Common myeloid progenitor, CD34-positive (primary cell): ENCODE data around the gene ZBTB48.
"Not testable (repeated sequence)": the region's sequence is repeated elsewhere in the genome, so short reads cannot be mapped to it uniquely, and the experiment has no call there.

Source experiments
- CTCF ChIA-PET: fragments of 350-600 bp; sonication (Branson Sonifier 250); formaldehyde crosslinking; loops from one replicate; lab custom pipeline; 2021; ENCODE audit warnings: antibody characterized with exemption; lab: Charles Lee
- POLR2A ChIA-PET: fragments of 350-600 bp; sonication (Branson Sonifier 250); formaldehyde crosslinking; loops from one replicate; lab custom pipeline; 2021; ENCODE audit warnings: antibody characterized with exemption; lab: Charles Lee
- DNase-seq, 3 donors: peaks; one replicate each; pipeline versions ENCODE4 v3.0.0 to v3.0.0-alpha.2; 2013
- H3K27ac ChIP-seq, 2 experiments: 1 replicate in 1 of 2; 2 replicates in 1 of 2; pipeline ENCODE4 v1.7.0; 2013; ENCODE audit warnings: inconsistent platforms in 2 of 2, low read length in 2 of 2, mild to moderate bottlenecking in 2 of 2, low read depth in 1 of 2, moderate library complexity in 1 of 2; ENCODE audit not compliant: severe bottlenecking in 2 of 2, insufficient read depth in 1 of 2, poor library complexity in 1 of 2
- H3K27me3 ChIP-seq, 5 experiments: replicated peaks in 2 of 5; 1 replicate in 3 of 5; 2 replicates in 2 of 5; pipeline versions ENCODE4 v1.6.1 to v1.7.0; 2013; ENCODE audit warnings: low read length in 4 of 5, mild to moderate bottlenecking in 2 of 5, moderate library complexity in 2 of 5, inconsistent platforms in 1 of 5; ENCODE audit not compliant: insufficient read depth in 5 of 5, control insufficient read depth in 4 of 5
- H3K36me3 ChIP-seq, 4 experiments: 1 replicate in 2 of 4; 2 replicates in 2 of 4; pipeline versions ENCODE4 v1.6.1 to v1.7.0; 2013; ENCODE audit warnings: low read length in 3 of 4, control low read depth in 1 of 4, mild to moderate bottlenecking in 1 of 4; ENCODE audit not compliant: control insufficient read depth in 4 of 4, insufficient read depth in 4 of 4
- H3K4me1 ChIP-seq, 4 experiments: 1 replicate in 3 of 4; 2 replicates in 1 of 4; pipeline versions ENCODE4 v1.6.1 to v1.7.1; 2013; ENCODE audit warnings: low read length in 3 of 4, mild to moderate bottlenecking in 3 of 4, control low read depth in 1 of 4, inconsistent platforms in 1 of 4, moderate library complexity in 1 of 4; ENCODE audit not compliant: control insufficient read depth in 4 of 4, insufficient read depth in 4 of 4; ENCODE audit errors: control extremely low read depth in 1 of 4
- H3K4me3 ChIP-seq, 7 experiments: 1 replicate in 4 of 7; 2 replicates in 3 of 7; pipeline versions ENCODE4 v1.5.1 to v1.7.0; 2013; ENCODE audit warnings: mild to moderate bottlenecking in 7 of 7, low read length in 6 of 7, moderate library complexity in 6 of 7, inconsistent platforms in 2 of 7, low read depth in 2 of 7, control low read depth in 1 of 7; ENCODE audit not compliant: insufficient read depth in 4 of 7, control insufficient read depth in 1 of 7; ENCODE audit errors: extremely low read depth in 1 of 7
- H3K9me3 ChIP-seq, 5 experiments: 1 replicate in 4 of 5; 2 replicates in 1 of 5; pipeline versions ENCODE4 v1.6.1 to v1.7.1; 2013; ENCODE audit warnings: low read length in 4 of 5, mild to moderate bottlenecking in 2 of 5, inconsistent platforms in 1 of 5, low read depth in 1 of 5, moderate library complexity in 1 of 5; ENCODE audit not compliant: control insufficient read depth in 4 of 5, insufficient read depth in 2 of 5; ENCODE audit errors: control extremely low read depth in 1 of 5
- WGBS: methylation state at CpG from one replicate; pipeline ENCODE4 v1.1.5; 2013; ENCODE audit not compliant: insufficient coverage; 5-methylcytosine and 5-hydroxymethylcytosine counted together

Gene ZBTB48

GRCh38 chr1:6634371-6635052 is 54.7 kb downstream of the ZBTB48 start:
- POLR2A ChIA-PET, result interaction anchor here (0.6 kb wide), 2 partner anchors 23 to 50 kb away, joined by 3 to 4 read pairs; no protein-coding TSS in a partner anchor
- WGBS, result 77% methylated on average over 25 of the region's 29 CpGs

GRCh38 chr1:6635161-6635909 is 55.5 kb downstream of the ZBTB48 start:
- Histone ChIP-seq H3K27me3 (no peaks in the 10 kb centered on the region), H3K4me1 (no peaks in the 10 kb centered on the region), H3K9me3 (no peaks in the 10 kb centered on the region), H3K27ac (no peak overlapping the region), H3K36me3 (peaks cover 6 to 83% (median 65%) of the 10 kb centered on the region in 4 experiments), H3K4me3 (no peak overlapping the region)
- ChIA-PET POLR2A (interaction anchor here (0.6 kb wide), 1 partner anchor 49 kb away, joined by 3 read pairs; no protein-coding TSS in a partner anchor), CTCF (interaction anchor here (0.6 to 3.8 kb wide), 12 partner anchors 10 to 131 kb away, joined by 3 to 11 read pairs (median 4); no protein-coding TSS in a partner anchor)
- WGBS, result 98% methylated on average over 19 of the region's 20 CpGs
- no peak for DNase-seq

More at GRCh38 chr1:6634371-6635052, 54.7 kb downstream of the ZBTB48 start:
- Histone ChIP-seq H3K27ac (no peak overlapping the region), H3K36me3 (peaks cover 6 to 83% (median 66%) of the 10 kb centered on the region in 4 experiments), H3K9me3 (no peaks in the 10 kb centered on the region), H3K27me3 (no peaks in the 10 kb centered on the region), H3K4me3 (no peak overlapping the region), H3K4me1 (no peaks in the 10 kb centered on the region)
- DNase-seq, result peak; percentile 47 to 63 (median 63)
- CTCF ChIA-PET, result interaction anchor here (0.6 to 3.8 kb wide), 16 partner anchors 11 to 130 kb away, joined by 3 to 21 read pairs (median 4); partner anchors contain the start of genes NOL9 and TAS1R1

- peaks cover 6 to 82% (median 67%) of the 10 kb centered on the region in 4 experiments for H3K36me3 ChIP-seq
- no peaks in the 10 kb centered on the region for H3K9me3 ChIP-seq
- ChIA-PET POLR2A (no interaction called here), CTCF (interaction anchor here (0.7 to 3.8 kb wide), 6 partner anchors 8 to 163 kb away, joined by 3 to 11 read pairs (median 4); no protein-coding TSS in a partner anchor)
- 95% methylated on average over 16 of the region's 16 CpGs for WGBS
- no peaks in the 10 kb centered on the region for H3K27me3 ChIP-seq
- DNase-seq, result no peak
- H3K4me3 ChIP-seq, result no peak overlapping the region
- H3K4me1 ChIP-seq, result no peaks in the 10 kb centered on the region
- no peak overlapping the region for H3K27ac ChIP-seq
Measured at GRCh38 chr1:6635910-6636760, 56.3 kb downstream of the ZBTB48 start.

GRCh38 chr1:6636778-6637177 is 57.0 kb downstream of the ZBTB48 start:
- POLR2A ChIA-PET, H3K27ac ChIP-seq, DNase-seq, H3K4me3 ChIP-seq, H3K9me3 ChIP-seq, H3K4me1 ChIP-seq, H3K27me3 ChIP-seq: not testable (repeated sequence)
- H3K36me3 ChIP-seq, result peaks cover 8 to 87% (median 71%) of the 10 kb centered on the region in 4 experiments
- CTCF ChIA-PET, result interaction anchor here (0.6 to 2.2 kb wide), 5 partner anchors 9 to 164 kb away, joined by 3 to 8 read pairs (median 4); partner anchors contain the start of gene ZBTB48
- 84% methylated on average over 6 of the region's 6 CpGs for WGBS

- no peaks in the 10 kb centered on the region for H3K9me3 ChIP-seq
- no peak overlapping the region for H3K4me3 ChIP-seq
- POLR2A ChIA-PET, result no interaction called here
- CTCF ChIA-PET, result interaction anchor here (2.2 kb wide), 1 partner anchor 9 kb away, joined by 8 read pairs; no protein-coding TSS in a partner anchor
- WGBS, result 100% methylated on average over 3 of the region's 9 CpGs
- no peak overlapping the region for H3K27ac ChIP-seq
- H3K27me3 ChIP-seq, result no peaks in the 10 kb centered on the region
- no peak for DNase-seq
- H3K4me1 ChIP-seq, result no peaks in the 10 kb centered on the region
- H3K36me3 ChIP-seq, result peaks cover 10 to 87% (median 72%) of the 10 kb centered on the region in 4 experiments
Measured at GRCh38 chr1:6637770-6638169, 58.0 kb downstream of the ZBTB48 start.

- Histone ChIP-seq H3K4me1 (no peaks in the 10 kb centered on the region), H3K9me3 (no peaks in the 10 kb centered on the region), H3K27ac (no peak overlapping the region), H3K27me3 (no peaks in the 10 kb centered on the region), H3K36me3 (peaks cover 10 to 86% (median 69%) of the 10 kb centered on the region in 4 experiments), H3K4me3 (no peak overlapping the region)
- ChIA-PET CTCF (no interaction called here), POLR2A (no interaction called here)
- WGBS, result 97% methylated on average over 18 of the region's 18 CpGs
- no peak for DNase-seq
Measured at GRCh38 chr1:6638226-6638625, 58.4 kb downstream of the ZBTB48 start.
